ENCODE measurements around the gene CD207.

CD207 gene

DNA sequence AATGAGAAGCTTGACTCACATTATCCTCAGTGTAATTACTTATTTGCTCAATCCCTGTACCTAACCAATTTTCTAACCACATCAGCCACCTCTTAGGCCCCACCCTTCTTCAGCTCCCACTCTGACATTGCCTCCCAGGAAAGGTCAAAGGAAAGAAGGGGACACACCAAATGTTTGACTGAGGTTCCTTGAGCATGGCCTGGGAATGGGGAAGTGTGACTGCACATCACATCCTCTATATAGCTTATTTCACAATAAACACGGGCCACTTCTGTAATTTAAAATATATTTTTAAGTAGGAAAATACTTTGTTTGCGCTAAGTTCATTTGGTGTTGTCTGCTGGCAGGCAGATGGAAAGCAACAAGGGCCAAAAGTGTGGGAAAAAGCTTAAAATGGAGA, 42.2 kb downstream of the CD207 start:
- DNase-seq: no peak

GRCh38 chr2:70790136-70790828, 45.3 kb downstream of the CD207 start, which contains the start of gene FIGLA:
Gene FIGLA, minus strand, starts transcription at chr2:70790643. Its CDS starts 5 bp downstream, at chr2:70790638.
- DNase-seq: peak; percentile 75

GRCh38 chr2:70789304-70790135, 46.1 kb downstream of the CD207 start:
- peak; percentile 74 for DNase-seq

GRCh38 chr2:70785137-70785911, 50.3 kb downstream of the CD207 start:
- DNase-seq: no peak

DNA sequence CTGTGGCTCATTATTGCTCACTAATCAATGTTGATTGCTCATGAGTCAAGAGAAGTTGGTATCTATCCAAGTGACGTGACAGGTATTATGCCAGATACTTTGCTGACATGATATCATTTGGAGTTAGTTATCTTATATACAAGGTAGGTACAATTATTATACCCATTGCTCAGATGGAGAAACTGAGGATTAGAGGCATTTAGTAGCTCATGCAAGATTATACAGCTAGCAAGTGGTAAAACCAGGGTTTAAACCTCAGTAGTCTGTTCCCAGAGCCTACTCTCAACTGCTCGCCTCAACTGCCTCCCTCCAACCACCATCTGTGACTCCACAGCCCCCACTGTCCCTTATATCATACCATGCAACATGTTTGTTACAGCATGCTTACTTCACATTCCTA, 51.3 kb downstream of the CD207 start:
- no peak for DNase-seq

Measured in right kidney (tissue), 1 donor.